ENCODE measurements around the gene THSD7A. TPM values are rescaled to one million over a fixed set of nuclear protein-coding genes. Genes with fewer than 3 reads are reported as not detected.

The THSD7A gene
- total RNA-seq, 3 donors from 2014 or later (not counting 1 experiment from before 2014, with no cell fraction given): 0.29 to 8.6 TPM; not detected in 1

GRCh38 chr7:11533229-11533820, 298.7 kb downstream of the THSD7A start:
- H3K9me3 Mint-ChIP-seq: peaks cover 21 to 26% of the 10 kb centered on the region in 2 donors
- no peak for DNase-seq
- no peaks in the 10 kb centered on the region for H3K9me3 ChIP-seq (ENCODE audit: control insufficient read depth, insufficient read depth, low read length)
- no peaks in the 10 kb centered on the region for H3K36me3 ChIP-seq (ENCODE audit: control insufficient read depth, insufficient read depth, low read length)
- no peak overlapping the region for H3K27ac ChIP-seq (ENCODE audit: low read length)
- no peaks in the 10 kb centered on the region for H3K27me3 ChIP-seq (ENCODE audit: control insufficient read depth, insufficient read depth, low read length)
- WGBS (ENCODE audit: insufficient coverage): 69% methylated on average over 3 of the region's 3 CpGs
- no peaks in the 10 kb centered on the region for H3K4me1 Mint-ChIP-seq
- no peak overlapping the region for H3K27ac Mint-ChIP-seq
- ATAC-seq: no peak
- intact Hi-C loops (cut with micrococcal nuclease): no loop called here
- H3K27me3 Mint-ChIP-seq (ENCODE audit: low read depth in 2 of 2): no peaks in the 10 kb centered on the region
- H3K36me3 Mint-ChIP-seq: no peaks in the 10 kb centered on the region
- H3K4me3 ChIP-seq (ENCODE audit: low read length): no peak overlapping the region
- no peak for TF ChIP-seq CTCF (IDR thresholded peaks at IDR 0.05)
- no peaks in the 10 kb centered on the region for H3K4me1 ChIP-seq (ENCODE audit: control insufficient read depth, insufficient read depth, low read length)
- no peak overlapping the region for H3K4me3 Mint-ChIP-seq

GRCh38 chr7:11529382-11529781, 302.6 kb downstream of the THSD7A start:
- Mint-ChIP-seq H3K27ac (no peak overlapping the region), H3K4me1 (no peaks in the 10 kb centered on the region), H3K9me3 (peaks cover 13 to 29% of the 10 kb centered on the region in 2 donors), H3K4me3 (no peak overlapping the region), H3K36me3 (no peaks in the 10 kb centered on the region), H3K27me3 (ENCODE audit: low read depth in 2 of 2) (no peaks in the 10 kb centered on the region)
- TF ChIP-seq CTCF (IDR thresholded peaks at IDR 0.05): no peak
- DNase-seq: no peak
- intact Hi-C loops (cut with micrococcal nuclease): no loop called here
- ATAC-seq: no peak
- Histone ChIP-seq H3K4me3 (ENCODE audit: low read length) (no peak overlapping the region), H3K27me3 (ENCODE audit: control insufficient read depth, insufficient read depth, low read length) (no peaks in the 10 kb centered on the region), H3K4me1 (ENCODE audit: control insufficient read depth, insufficient read depth, low read length) (no peaks in the 10 kb centered on the region), H3K27ac (ENCODE audit: low read length) (no peak overlapping the region), H3K9me3 (ENCODE audit: control insufficient read depth, insufficient read depth, low read length) (no peaks in the 10 kb centered on the region), H3K36me3 (ENCODE audit: control insufficient read depth, insufficient read depth, low read length) (no peaks in the 10 kb centered on the region)
- WGBS (ENCODE audit: insufficient coverage): 78% methylated on average over 2 of the region's 3 CpGs

GRCh38 chr7:11527707-11528106, 304.3 kb downstream of the THSD7A start:
- no peaks in the 10 kb centered on the region for H3K9me3 ChIP-seq (ENCODE audit: control insufficient read depth, insufficient read depth, low read length)
- no peak for TF ChIP-seq CTCF (IDR thresholded peaks at IDR 0.05)
- peaks cover 11 to 22% of the 10 kb centered on the region in 2 donors for H3K9me3 Mint-ChIP-seq
- intact Hi-C loops (cut with micrococcal nuclease): no loop called here
- H3K4me3 ChIP-seq (ENCODE audit: low read length): no peak overlapping the region
- no peaks in the 10 kb centered on the region for H3K4me1 Mint-ChIP-seq
- H3K27me3 Mint-ChIP-seq (ENCODE audit: low read depth in 2 of 2): no peaks in the 10 kb centered on the region
- 65% methylated on average over 2 of the region's 2 CpGs for WGBS (ENCODE audit: insufficient coverage)
- H3K36me3 ChIP-seq (ENCODE audit: control insufficient read depth, insufficient read depth, low read length): no peaks in the 10 kb centered on the region
- ATAC-seq: no peak
- DNase-seq: no peak
- no peaks in the 10 kb centered on the region for H3K4me1 ChIP-seq (ENCODE audit: control insufficient read depth, insufficient read depth, low read length)
- no peaks in the 10 kb centered on the region for H3K36me3 Mint-ChIP-seq
- no peak overlapping the region for H3K27ac Mint-ChIP-seq
- no peaks in the 10 kb centered on the region for H3K27me3 ChIP-seq (ENCODE audit: control insufficient read depth, insufficient read depth, low read length)
- no peak overlapping the region for H3K4me3 Mint-ChIP-seq
- no peak overlapping the region for H3K27ac ChIP-seq (ENCODE audit: low read length)

Measured in natural killer cell (primary cell).